ENCODE measurements around the gene ZNF853.

ZNF853 gene

DNA sequence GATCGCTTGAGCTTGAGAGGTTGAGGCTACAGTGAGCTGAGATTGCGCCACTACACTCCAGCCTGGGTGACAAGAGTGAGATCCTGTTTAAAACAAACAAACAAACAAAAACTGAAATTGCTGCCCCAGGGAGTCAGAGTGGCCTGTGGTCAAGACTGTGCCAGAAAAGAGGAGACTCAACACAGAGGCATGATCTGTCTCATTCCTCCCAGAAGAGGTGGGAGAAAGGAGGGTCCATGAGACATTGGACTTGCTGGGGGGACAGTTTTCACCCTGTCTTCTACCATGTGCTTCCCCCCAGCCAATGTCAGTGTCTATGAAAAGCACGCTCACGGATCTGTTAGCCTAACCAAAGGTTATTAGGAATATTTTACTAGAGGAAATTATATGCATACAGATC lies 3.2 kb downstream of the ZNF853 start:
- DNase-seq (ENCODE audit: low read depth), result no peak
- no peak overlapping the region for H3K4me3 ChIP-seq (ENCODE audit: control insufficient read depth, low read depth, low read length)
- TF ChIP-seq CTCF (IDR thresholded peaks at IDR 0.05; ENCODE audit: control insufficient read depth, insufficient read depth, low read depth, low read length, missing control alignments), result no peak

DNA sequence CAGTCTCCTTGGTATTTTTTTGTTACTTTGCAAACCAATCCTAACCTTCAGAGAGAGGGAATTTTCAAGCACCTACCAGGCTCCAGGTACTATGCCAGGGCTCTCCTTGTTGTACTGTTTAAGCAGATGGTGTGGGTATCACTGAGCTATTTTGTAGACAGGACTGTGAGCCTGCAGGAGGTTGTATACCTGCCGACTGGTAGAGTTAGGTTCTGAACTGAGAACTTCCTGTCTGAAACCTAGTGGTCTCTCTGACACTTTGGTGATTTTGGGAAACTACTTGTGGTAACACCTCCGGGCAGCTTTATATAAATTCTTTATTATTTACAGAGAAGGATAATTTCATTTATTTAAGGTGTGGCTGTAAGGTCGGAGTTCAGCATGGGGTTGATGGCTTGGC lies 4.6 kb downstream of the ZNF853 start:
- TF ChIP-seq CTCF (IDR thresholded peaks at IDR 0.05; ENCODE audit: control insufficient read depth, insufficient read depth, low read depth, low read length, missing control alignments), result no peak
- no peak overlapping the region for H3K4me3 ChIP-seq (ENCODE audit: control insufficient read depth, low read depth, low read length)
- DNase-seq (ENCODE audit: low read depth), result no peak

DNA sequence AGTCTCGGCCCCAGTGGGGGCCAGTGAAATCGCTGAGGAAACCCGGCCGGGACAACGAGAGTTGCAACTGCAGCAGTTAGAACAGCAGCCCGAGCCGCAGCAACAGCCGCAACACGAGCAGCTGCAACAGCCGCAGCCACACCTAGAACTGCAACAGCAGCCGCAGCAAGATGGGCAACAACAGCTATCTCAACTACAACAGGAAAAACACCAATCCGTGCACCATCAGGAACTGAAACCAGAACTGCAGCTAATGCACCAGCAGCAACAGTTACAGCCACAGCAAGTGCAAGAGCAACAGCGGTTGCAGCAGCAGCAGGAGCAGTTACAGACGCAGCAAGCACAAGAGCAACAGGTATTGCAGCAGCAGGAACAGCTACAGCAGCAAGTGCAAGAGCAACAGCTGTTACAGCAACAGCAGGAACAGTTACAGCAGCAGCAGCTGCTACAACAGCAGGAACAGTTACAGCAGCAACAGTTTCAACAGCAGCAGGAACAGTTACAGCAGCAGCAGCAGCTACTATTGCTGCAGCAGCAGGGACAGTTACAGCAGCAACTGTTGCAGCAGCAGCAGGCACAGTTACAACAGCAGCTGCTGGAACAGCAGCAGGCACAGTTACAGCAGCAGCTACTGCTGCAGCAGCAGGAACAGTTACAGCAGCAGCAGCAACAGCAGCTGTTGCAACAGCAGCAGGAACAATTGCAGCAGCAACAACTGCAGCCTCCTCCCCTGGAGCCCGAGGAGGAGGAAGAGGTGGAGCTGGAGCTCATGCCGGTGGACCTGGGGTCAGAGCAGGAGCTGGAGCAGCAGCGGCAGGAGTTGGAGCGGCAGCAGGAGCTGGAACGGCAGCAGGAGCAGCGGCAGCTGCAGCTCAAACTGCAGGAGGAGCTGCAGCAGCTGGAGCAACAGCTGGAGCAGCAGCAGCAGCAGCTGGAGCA lies 6.1 kb downstream of the ZNF853 start:
- no peak for TF ChIP-seq CTCF (IDR thresholded peaks at IDR 0.05; ENCODE audit: control insufficient read depth, insufficient read depth, low read depth, low read length, missing control alignments)
- no peak overlapping the region for H3K4me3 ChIP-seq (ENCODE audit: control insufficient read depth, low read depth, low read length)
- DNase-seq (ENCODE audit: low read depth), result no peak

GRCh38 chr7:6622134-6622710 lies 6.8 kb downstream of the ZNF853 start:
- no peak overlapping the region for H3K4me3 ChIP-seq (ENCODE audit: control insufficient read depth, low read depth, low read length)
- TF ChIP-seq CTCF (IDR thresholded peaks at IDR 0.05; ENCODE audit: control insufficient read depth, insufficient read depth, low read depth, low read length, missing control alignments), result no peak
- DNase-seq (ENCODE audit: low read depth), result no peak

GRCh38 chr7:6623589-6624245 lies 8.3 kb downstream of the ZNF853 start:
- no peak for TF ChIP-seq CTCF (IDR thresholded peaks at IDR 0.05; ENCODE audit: control insufficient read depth, insufficient read depth, low read depth, low read length, missing control alignments)
- no peak overlapping the region for H3K4me3 ChIP-seq (ENCODE audit: control insufficient read depth, low read depth, low read length)
- DNase-seq (ENCODE audit: low read depth), result no peak

DNA sequence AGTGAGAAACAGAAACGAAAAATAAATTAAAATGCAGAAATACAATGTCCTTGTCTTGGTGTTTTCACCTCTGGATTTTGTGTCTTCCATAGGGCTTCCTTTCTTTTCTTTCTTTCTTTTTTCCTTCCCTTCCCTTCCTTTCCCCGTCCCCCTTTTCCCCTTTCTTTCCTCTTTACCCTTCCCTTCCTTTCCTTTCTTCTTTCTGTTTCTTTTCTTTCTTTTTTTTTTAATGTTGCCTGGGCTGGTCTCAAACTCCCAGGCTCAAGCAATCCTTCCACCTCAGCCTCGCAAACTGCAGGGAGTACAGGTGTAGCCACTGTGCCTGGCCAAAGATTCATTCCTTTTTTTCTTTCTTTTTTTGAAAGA lies 8.8 kb downstream of the ZNF853 start:
- no peak for TF ChIP-seq CTCF (IDR thresholded peaks at IDR 0.05; ENCODE audit: control insufficient read depth, insufficient read depth, low read depth, low read length, missing control alignments)
- no peak for DNase-seq (ENCODE audit: low read depth)
- no peak overlapping the region for H3K4me3 ChIP-seq (ENCODE audit: control insufficient read depth, low read depth, low read length)
